HEK293T (cell line): ENCODE results near the gene HSD11B1L.

Source experiments
- CTCF ChIA-PET: fragments of 350-600 bp; formaldehyde crosslinking; extraction: SDS; loops from one replicate; lab custom pipeline; 2021; ENCODE audit warnings: antibody characterized with exemption, inconsistent platforms; lab: Yijun Ruan, JAX
- POLR2A ChIA-PET: fragments of 350-600 bp; formaldehyde crosslinking; extraction: SDS; loops from one replicate; lab custom pipeline; 2020; ENCODE audit warnings: antibody characterized with exemption, inconsistent platforms; lab: Yijun Ruan, JAX
- DNase-seq: peaks from one replicate; pipeline ENCODE4 v3.0.0; 2012; ENCODE audit warnings: mixed read lengths; ENCODE audit errors: extremely low spot score
- ARNT ChIP-seq: fragments of 450-650 bp; IDR thresholded peaks from 2 replicates; pipeline ENCODE4 v1.6.1; 2017; ENCODE audit warnings: mild to moderate bottlenecking
- BHLHE40 ChIP-seq: fragments of 450-650 bp; IDR thresholded peaks from 2 replicates; pipeline ENCODE4 v1.6.1; 2016; ENCODE audit warnings: mild to moderate bottlenecking, moderate library complexity, borderline replicate concordance
- CTBP1 ChIP-seq: fragments of 450-650 bp; IDR thresholded peaks from 2 replicates; pipeline ENCODE4 v1.6.1; 2016; ENCODE audit warnings: borderline replicate concordance
- ELF4 ChIP-seq: fragments of 450-650 bp; IDR thresholded peaks from 2 replicates; pipeline ENCODE4 v1.6.1; 2017; ENCODE audit warnings: antibody characterized with exemption
- FOXA1 ChIP-seq: fragments of 450-650 bp; IDR thresholded peaks from 2 replicates; pipeline ENCODE4 v1.6.1; 2016; ENCODE audit warnings: mild to moderate bottlenecking
- FOXK2 ChIP-seq: fragments of 450-650 bp; IDR thresholded peaks from 2 replicates; pipeline ENCODE4 v1.6.1; 2016; ENCODE audit warnings: mild to moderate bottlenecking
- FOXM1 ChIP-seq: fragments of 450-650 bp; IDR thresholded peaks from 2 replicates; pipeline ENCODE4 v1.6.1; 2017; ENCODE audit warnings: mild to moderate bottlenecking, borderline replicate concordance
- HDGF ChIP-seq: fragments of 450-650 bp; IDR thresholded peaks from 2 replicates; pipeline ENCODE4 v1.6.1; 2017; ENCODE audit warnings: antibody characterized with exemption, borderline replicate concordance
- L3MBTL2 ChIP-seq: fragments of 450-650 bp; conservative IDR thresholded peaks from 2 replicates; pipeline ENCODE4 v1.6.1; 2016; ENCODE audit warnings: mild to moderate bottlenecking
- LEF1 ChIP-seq: fragments of 450-650 bp; IDR thresholded peaks from 2 replicates; pipeline ENCODE4 v1.6.1; 2017; ENCODE audit warnings: mild to moderate bottlenecking, borderline replicate concordance
- NFRKB ChIP-seq: fragments of 450-650 bp; IDR thresholded peaks from 2 replicates; pipeline ENCODE4 v1.6.1; 2016; ENCODE audit warnings: mild to moderate bottlenecking, moderate library complexity
- PKNOX1 ChIP-seq: fragments of 450-650 bp; IDR thresholded peaks from 2 replicates; pipeline ENCODE4 v1.6.1; 2016
- SP1 ChIP-seq: fragments of 450-650 bp; IDR thresholded peaks from 2 replicates; pipeline ENCODE4 v1.6.1; 2017
- SUZ12 ChIP-seq: fragments of 450-650 bp; IDR thresholded peaks from 2 replicates; pipeline ENCODE4 v1.6.1; 2016; ENCODE audit warnings: mild to moderate bottlenecking
- TARDBP ChIP-seq: fragments of 450-650 bp; IDR thresholded peaks from 2 replicates; pipeline ENCODE4 v1.6.1; 2016
- ZNF384 ChIP-seq: fragments of 450-650 bp; IDR thresholded peaks from 2 replicates; pipeline ENCODE4 v1.6.1; 2016

Gene HSD11B1L

GRCh38 chr19:5703819-5704818, 23.3 kb downstream of the HSD11B1L start:
- TF ChIP-seq ZNF384 (no peak), HDGF (no peak), NFRKB (no peak), FOXA1 (no peak), ARNT (no peak), FOXK2 (no peak), SP1 (no peak), FOXM1 (no peak)
- ChIA-PET POLR2A (no interaction called here), CTCF (interaction anchor here (0.8 kb wide), 1 partner anchor 16 kb away, joined by 3 read pairs; no protein-coding TSS in a partner anchor)
- DNase-seq, result no peak

- DNase-seq, result no peak
- ChIA-PET POLR2A (interaction anchor here (1.0 to 3.6 kb wide), 3 partner anchors 9 to 15 kb away, joined by 3 to 12 read pairs (median 3); partner anchors contain the start of genes CATSPERD and LONP1), CTCF (no interaction called here)
- no peak for TF ChIP-seq BHLHE40
Measured at GRCh38 chr19:5705552-5705951, 24.7 kb downstream of the HSD11B1L start.

- TF ChIP-seq L3MBTL2 (no peak), ZNF384 (no peak), ARNT (no peak), BHLHE40 (no peak), TARDBP (no peak), PKNOX1 (no peak), SP1 (no peak), CTBP1 (no peak), ELF4 (no peak), NFRKB (no peak), LEF1 (no peak), FOXM1 (no peak), SUZ12 (no peak), FOXA1 (no peak), FOXK2 (no peak), HDGF (no peak)
- CTCF ChIA-PET, result interaction anchor here (1.0 kb wide), 1 partner anchor 18 kb away, joined by 4 read pairs; no protein-coding TSS in a partner anchor
- no peak for DNase-seq
- POLR2A ChIA-PET, result interaction anchor here (1.0 to 3.6 kb wide), 3 partner anchors 8 to 12 kb away, joined by 3 to 12 read pairs (median 6); no protein-coding TSS in a partner anchor
Measured at GRCh38 chr19:5706876-5707573, 26.2 kb downstream of the HSD11B1L start.

GRCh38 chr19:5707576-5708575, 27.0 kb downstream of the HSD11B1L start:
- POLR2A ChIA-PET, result interaction anchor here (1.4 to 3.6 kb wide), 2 partner anchors 9 to 11 kb away, joined by 6 to 12 read pairs; no protein-coding TSS in a partner anchor
- DNase-seq, result no peak
- CTCF ChIA-PET, result interaction anchor here (1.0 kb wide), 1 partner anchor 19 kb away, joined by 4 read pairs; no protein-coding TSS in a partner anchor
- TF ChIP-seq FOXA1 (no peak), FOXM1 (no peak), BHLHE40 (no peak), FOXK2 (no peak), ZNF384 (no peak)

- no peak for TF ChIP-seq TARDBP
- DNase-seq, result no peak
- ChIA-PET POLR2A (no interaction called here), CTCF (no interaction called here)
Measured at GRCh38 chr19:5711025-5711424, 30.2 kb downstream of the HSD11B1L start.

- no peak for DNase-seq
- TF ChIP-seq ELF4 (no peak), BHLHE40 (no peak), L3MBTL2 (no peak), FOXM1 (no peak), PKNOX1 (no peak), ARNT (no peak), FOXA1 (no peak), LEF1 (no peak), TARDBP (no peak), NFRKB (no peak), SP1 (no peak), FOXK2 (no peak), ZNF384 (no peak), SUZ12 (no peak), HDGF (no peak), CTBP1 (no peak)
- CTCF ChIA-PET, result no interaction called here
- POLR2A ChIA-PET, result interaction anchor here (1.1 kb wide), 1 partner anchor 22 kb away, joined by 3 read pairs; no protein-coding TSS in a partner anchor
Measured at GRCh38 chr19:5711713-5712161, 30.9 kb downstream of the HSD11B1L start.
